ENCODE measurements around the gene ESF1. TPM values are rescaled to one million over a fixed set of nuclear protein-coding genes. Genes with fewer than 3 reads are reported as not detected.

ESF1 gene
- total and polyA plus RNA-seq, 9 of the 15 experiments (the other 6 are each of a cell fraction or from before 2014, with no cell fraction given): 7.0 to 30.4 (median 18.6) TPM

DNA sequence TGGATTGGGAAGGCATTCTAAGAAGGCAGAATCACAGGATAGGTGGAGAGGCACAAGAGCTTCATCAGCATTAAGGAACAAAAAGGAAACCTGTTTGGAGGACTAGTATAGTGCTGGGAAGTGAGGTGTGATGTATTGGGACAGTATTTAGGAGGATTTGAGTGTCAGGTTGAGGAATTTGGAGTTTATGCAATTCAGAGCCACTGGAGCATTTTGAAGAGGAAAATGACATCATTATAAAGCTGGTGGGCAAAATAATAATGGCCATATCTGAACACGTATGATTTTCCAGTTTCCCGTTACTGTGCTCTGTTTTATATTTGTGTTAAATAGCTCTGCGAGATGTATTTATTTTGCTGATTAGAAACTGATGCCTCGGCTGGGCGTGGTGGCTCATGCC, 14.3 kb upstream of the ESF1 start:
- WGBS (ENCODE audit: insufficient coverage, low coverage, missing lambda C conversion rate): 78% methylated on average over 5 of the region's 5 CpGs
- ChIA-PET CTCF (ENCODE audit: low intra/inter-chr PET ratio) (no interaction called here), POLR2A (interaction anchor here (2.0 kb wide), 1 partner anchor 10 kb away, joined by 5 read pairs; no protein-coding TSS in a partner anchor)
- H4K20me1 ChIP-seq (replicated peaks; ENCODE audit: control insufficient read depth, insufficient read depth, low read length): no peaks in the 10 kb centered on the region
- H3K4me1 ChIP-seq (replicated peaks in 1 of 2; ENCODE audit: control insufficient read depth in 2 of 2, insufficient read depth in 2 of 2, low read length in 2 of 2): no peaks in the 10 kb centered on the region
- TF ChIP-seq HNRNPLL (IDR thresholded peaks at IDR 0.05; ENCODE audit: low read depth, low read length, poor library complexity, severe bottlenecking) (no peak), MCM3 (IDR thresholded peaks at IDR 0.05) (no peak), NFE2L1 (tag; IDR thresholded peaks at IDR 0.05; ENCODE audit: borderline replicate concordance, low read depth) (no peak), TOE1 (IDR thresholded peaks at IDR 0.05; ENCODE audit: borderline replicate concordance) (no peak), TOE1 (CRISPR knock-in tag; IDR thresholded peaks at IDR 0.05; ENCODE audit: borderline replicate concordance, low read depth) (no peak), PTRF (tag; IDR thresholded peaks at IDR 0.05) (no peak), STAT5A (IDR thresholded peaks at IDR 0.05; ENCODE audit: borderline replicate concordance, low read length) (no peak), SP2 (IDR thresholded peaks at IDR 0.05; ENCODE audit: extremely low read depth, low read depth, low read length, poor library complexity, severe bottlenecking) (no peak), BCL6 (CRISPR knock-in tag; IDR thresholded peaks at IDR 0.05) (no peak), XRCC3 (IDR thresholded peaks at IDR 0.05) (no peak), ZNF785 (CRISPR knock-in tag; IDR thresholded peaks at IDR 0.05) (no peak), U2AF1 (optimal IDR thresholded peaks at IDR 0.05; ENCODE audit: low read depth, low read length) (no peak), COPS2 (conservative IDR thresholded peaks at IDR 0.05) (no peak), ZNF224 (CRISPR knock-in tag; IDR thresholded peaks at IDR 0.05) (no peak), KDM5B (IDR thresholded peaks at IDR 0.05; ENCODE audit: insufficient replicate concordance, low read depth, low read length) (no peak), HLTF (IDR thresholded peaks at IDR 0.05) (no peak), TRIM24 (IDR thresholded peaks at IDR 0.05) (no peak), NBN (IDR thresholded peaks at IDR 0.05; ENCODE audit: low read depth) (no peak)
- FAIRE-seq (no peak), ATAC-seq (no peak), DNase-seq (ENCODE audit: extremely low read depth in 1 of 4, low spot score in 3 of 4) (no peak)
- no peaks in the 10 kb centered on the region for H3K79me2 ChIP-seq (ENCODE audit: control insufficient read depth, insufficient read depth, low read length)
- no peak overlapping the region for H3K4me3 ChIP-seq
- H3K27ac ChIP-seq (ENCODE audit: extremely low read depth, low read depth, low read length): no peak overlapping the region
- no peak overlapping the region for H3K9ac ChIP-seq (ENCODE audit: insufficient read depth in 1 of 2, low read depth in 2 of 2, low read length in 2 of 2)
- no peaks in the 10 kb centered on the region for H3K9me1 ChIP-seq (ENCODE audit: control insufficient read depth, insufficient read depth, low read length)
- intact Hi-C loops (cut with micrococcal nuclease) (no loop called here), in situ Hi-C loops (cut with MboI) (no loop called here)
- H2AFZ ChIP-seq (ENCODE audit: low read depth, low read length): no peak overlapping the region
- H3K9me3 ChIP-seq (replicated peaks; ENCODE audit: control insufficient read depth, insufficient read depth, low read depth, low read length): no peaks in the 10 kb centered on the region
- BruUV-seq (replicated peaks): no TSS peak
- H3K27me3 ChIP-seq (ENCODE audit: control insufficient read depth in 2 of 2, insufficient read depth in 2 of 2, low read length in 2 of 2): no peaks in the 10 kb centered on the region
- H3K36me3 ChIP-seq (ENCODE audit: control insufficient read depth, insufficient read depth, low read length): peaks cover 85% of the 10 kb centered on the region
- H3K4me2 ChIP-seq (ENCODE audit: insufficient read depth, low read length): no peak overlapping the region

All from K562 (cell line).